ENCODE results near the gene CACNA1A.

Gene CACNA1A

DNA sequence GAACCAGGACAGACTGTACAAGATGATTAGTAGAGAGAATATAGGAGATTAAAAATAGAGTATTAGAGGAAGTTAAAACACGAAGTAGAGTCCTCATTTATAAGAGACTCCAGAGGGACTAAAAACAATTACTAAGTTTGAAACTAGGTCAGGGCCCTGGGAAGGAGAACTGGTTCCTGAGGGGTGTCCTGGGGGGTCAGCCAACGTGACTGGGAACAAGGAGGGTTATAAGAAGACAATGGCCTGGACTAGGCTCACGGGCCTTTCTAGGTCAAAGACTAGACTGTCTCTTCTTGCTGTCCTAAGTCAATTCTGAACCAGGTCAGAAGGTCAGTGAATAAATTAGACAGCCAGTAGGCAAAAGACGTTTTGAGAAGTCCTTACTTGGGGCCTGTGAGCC is 190.8 kb downstream of the CACNA1A start:
- Histone ChIP-seq H4K20me1 (ENCODE audit: insufficient read depth, low read length) (no peaks in the 10 kb centered on the region), H3F3A (ENCODE audit: insufficient read depth, low read length) (no peaks in the 10 kb centered on the region), H3K36me3 (replicated peaks; ENCODE audit: insufficient read depth, low read length) (no peaks in the 10 kb centered on the region), H3K4me2 (ENCODE audit: low read depth, low read length) (no peak overlapping the region), H3K9ac (ENCODE audit: low read length) (no peak overlapping the region), H3K27me3 (replicated peaks; ENCODE audit: insufficient read depth, low read length) (peaks cover 65% of the 10 kb centered on the region), H2AFZ (ENCODE audit: low read length) (no peak overlapping the region), H3K79me2 (ENCODE audit: low read length) (no peaks in the 10 kb centered on the region), H3K9me2 (replicated peaks; ENCODE audit: insufficient read depth, low read length) (no peaks in the 10 kb centered on the region), H3K9me3 (replicated peaks; ENCODE audit: insufficient read depth, low read length) (no peaks in the 10 kb centered on the region), H3K4me1 (ENCODE audit: low read length) (no peaks in the 10 kb centered on the region), H3K4me3 (ENCODE audit: low read length) (no peak overlapping the region), H3K27ac (ENCODE audit: low read length) (no peak overlapping the region)
- TF ChIP-seq EZH2 (optimal IDR thresholded peaks at IDR 0.05; ENCODE audit: low read depth, low read length) (no peak), EZH2phosphoT487 (IDR thresholded peaks at IDR 0.05; ENCODE audit: low read length) (no peak)
- TF ChIP-seq, protein P1, sequence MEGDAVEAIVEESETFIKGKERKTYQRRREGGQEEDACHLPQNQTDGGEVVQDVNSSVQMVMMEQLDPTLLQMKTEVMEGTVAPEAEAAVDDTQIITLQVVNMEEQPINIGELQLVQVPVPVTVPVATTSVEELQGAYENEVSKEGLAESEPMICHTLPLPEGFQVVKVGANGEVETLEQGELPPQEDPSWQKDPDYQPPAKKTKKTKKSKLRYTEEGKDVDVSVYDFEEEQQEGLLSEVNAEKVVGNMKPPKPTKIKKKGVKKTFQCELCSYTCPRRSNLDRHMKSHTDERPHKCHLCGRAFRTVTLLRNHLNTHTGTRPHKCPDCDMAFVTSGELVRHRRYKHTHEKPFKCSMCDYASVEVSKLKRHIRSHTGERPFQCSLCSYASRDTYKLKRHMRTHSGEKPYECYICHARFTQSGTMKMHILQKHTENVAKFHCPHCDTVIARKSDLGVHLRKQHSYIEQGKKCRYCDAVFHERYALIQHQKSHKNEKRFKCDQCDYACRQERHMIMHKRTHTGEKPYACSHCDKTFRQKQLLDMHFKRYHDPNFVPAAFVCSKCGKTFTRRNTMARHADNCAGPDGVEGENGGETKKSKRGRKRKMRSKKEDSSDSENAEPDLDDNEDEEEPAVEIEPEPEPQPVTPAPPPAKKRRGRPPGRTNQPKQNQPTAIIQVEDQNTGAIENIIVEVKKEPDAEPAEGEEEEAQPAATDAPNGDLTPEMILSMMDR (IDR thresholded peaks at IDR 0.05; ENCODE audit: low read length): no peak
- DNase-seq: no peak

DNA sequence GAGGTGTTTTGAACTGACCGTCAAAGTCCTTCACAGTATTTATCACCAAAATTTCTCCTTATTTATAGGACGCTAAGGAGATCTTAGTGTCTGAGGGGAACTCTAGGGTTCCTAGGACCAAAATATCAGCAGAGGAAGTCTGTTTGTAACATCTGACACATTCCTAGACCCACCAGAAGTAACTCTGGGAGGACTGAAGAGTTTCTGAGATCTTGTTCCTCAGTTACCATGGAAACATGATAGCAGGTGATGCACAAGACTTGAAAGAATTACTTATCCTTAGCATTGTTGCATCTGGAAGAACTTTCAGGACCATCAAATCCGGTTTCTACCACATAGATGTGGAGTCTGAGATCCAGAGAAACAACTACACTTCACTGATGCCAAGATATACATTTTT is 191.5 kb downstream of the CACNA1A start:
- DNase-seq: no peak
- Histone ChIP-seq H3K79me2 (ENCODE audit: low read length) (no peaks in the 10 kb centered on the region), H3K9ac (ENCODE audit: low read length) (no peak overlapping the region), H3F3A (ENCODE audit: insufficient read depth, low read length) (no peaks in the 10 kb centered on the region), H3K27ac (ENCODE audit: low read length) (no peak overlapping the region), H3K36me3 (replicated peaks; ENCODE audit: insufficient read depth, low read length) (no peaks in the 10 kb centered on the region), H3K4me1 (ENCODE audit: low read length) (no peaks in the 10 kb centered on the region), H4K20me1 (ENCODE audit: insufficient read depth, low read length) (no peaks in the 10 kb centered on the region), H3K4me3 (ENCODE audit: low read length) (no peak overlapping the region), H3K4me2 (ENCODE audit: low read depth, low read length) (no peak overlapping the region), H3K9me2 (replicated peaks; ENCODE audit: insufficient read depth, low read length) (no peaks in the 10 kb centered on the region), H2AFZ (ENCODE audit: low read length) (no peak overlapping the region), H3K9me3 (replicated peaks; ENCODE audit: insufficient read depth, low read length) (no peaks in the 10 kb centered on the region), H3K27me3 (replicated peaks; ENCODE audit: insufficient read depth, low read length) (peaks cover 68% of the 10 kb centered on the region)
- TF ChIP-seq EZH2phosphoT487 (IDR thresholded peaks at IDR 0.05; ENCODE audit: low read length): no peak
- TF ChIP-seq, protein P1 (IDR thresholded peaks at IDR 0.05; ENCODE audit: low read length): no peak
- no peak for TF ChIP-seq EZH2 (optimal IDR thresholded peaks at IDR 0.05; ENCODE audit: low read depth, low read length)

DNA sequence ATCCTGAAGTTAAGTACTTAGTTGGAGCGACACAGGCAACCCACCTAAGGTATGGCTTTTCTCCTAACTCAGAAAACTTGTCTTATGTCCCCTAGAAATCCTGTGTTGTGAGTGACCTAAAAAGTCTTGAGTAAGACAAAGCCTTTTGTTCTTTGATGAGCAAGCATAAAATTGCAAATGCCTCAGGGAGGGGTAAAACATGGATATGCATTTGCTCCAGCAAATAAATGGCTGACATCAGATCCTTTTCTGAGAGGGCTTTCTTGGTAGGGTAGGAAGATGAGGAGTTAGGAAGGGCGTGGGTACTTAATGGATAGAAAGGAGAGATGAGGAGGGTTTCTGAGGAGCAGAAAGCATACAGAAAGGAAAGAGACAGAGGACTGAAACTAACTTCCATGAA is 192.4 kb downstream of the CACNA1A start:
- DNase-seq: no peak
- no peaks in the 10 kb centered on the region for H3K9me2 ChIP-seq (replicated peaks; ENCODE audit: insufficient read depth, low read length)

More for the DNA sequence above, 192.4 kb downstream of the CACNA1A start:
- no peak overlapping the region for H2AFZ ChIP-seq (ENCODE audit: low read length)
- no peaks in the 10 kb centered on the region for H3K36me3 ChIP-seq (replicated peaks; ENCODE audit: insufficient read depth, low read length)
- H3K79me2 ChIP-seq (ENCODE audit: low read length): no peaks in the 10 kb centered on the region
- no peaks in the 10 kb centered on the region for H3K4me1 ChIP-seq (ENCODE audit: low read length)
- H3K27ac ChIP-seq (ENCODE audit: low read length): no peak overlapping the region
- no peaks in the 10 kb centered on the region for H3F3A ChIP-seq (ENCODE audit: insufficient read depth, low read length)
- H3K9me3 ChIP-seq (replicated peaks; ENCODE audit: insufficient read depth, low read length): no peaks in the 10 kb centered on the region
- no peak overlapping the region for H3K4me2 ChIP-seq (ENCODE audit: low read depth, low read length)
- H4K20me1 ChIP-seq (ENCODE audit: insufficient read depth, low read length): no peaks in the 10 kb centered on the region
- H3K4me3 ChIP-seq (ENCODE audit: low read length): no peak overlapping the region
- H3K9ac ChIP-seq (ENCODE audit: low read length): no peak overlapping the region
- H3K27me3 ChIP-seq (replicated peaks; ENCODE audit: insufficient read depth, low read length): peaks cover 61% of the 10 kb centered on the region
- TF ChIP-seq, protein P1 (IDR thresholded peaks at IDR 0.05; ENCODE audit: low read length): no peak
- TF ChIP-seq EZH2 (optimal IDR thresholded peaks at IDR 0.05; ENCODE audit: low read depth, low read length) (no peak), EZH2phosphoT487 (IDR thresholded peaks at IDR 0.05; ENCODE audit: low read length) (no peak)

Measured in MM.1S (cell line).